ENCODE results near the gene ASTN2.
A peak's percentile ranks its signal among the peaks of the same experiment; 100 is the strongest.

The ASTN2 gene

GRCh38 chr9:116951588-116952435, 463.0 kb downstream of the ASTN2 start:
- H3K27me3 ChIP-seq (replicated peaks; ENCODE audit: control insufficient read depth, insufficient read depth, low read length), result no peaks in the 10 kb centered on the region
- H3K4me3 ChIP-seq (replicated peaks; ENCODE audit: low read depth, low read length), result no peak overlapping the region
- no peaks in the 10 kb centered on the region for H3K36me3 ChIP-seq (ENCODE audit: control insufficient read depth, insufficient read depth, low read length)
- DNase-seq (ENCODE audit: extremely low read depth, insufficient read length), result peak; percentile 78
- TF ChIP-seq CTCF (IDR thresholded peaks at IDR 0.05; ENCODE audit: insufficient read depth, low read length, poor library complexity, severe bottlenecking), result no peak

- no peak overlapping the region for H3K4me3 ChIP-seq (replicated peaks; ENCODE audit: low read depth, low read length)
- H3K27me3 ChIP-seq (replicated peaks; ENCODE audit: control insufficient read depth, insufficient read depth, low read length), result no peaks in the 10 kb centered on the region
- no peak for DNase-seq (ENCODE audit: extremely low read depth, insufficient read length)
- TF ChIP-seq CTCF (IDR thresholded peaks at IDR 0.05; ENCODE audit: insufficient read depth, low read length, poor library complexity, severe bottlenecking), result no peak
- H3K36me3 ChIP-seq (ENCODE audit: control insufficient read depth, insufficient read depth, low read length), result no peaks in the 10 kb centered on the region
Observed at GRCh38 chr9:116945817-116946216, 469.0 kb downstream of the ASTN2 start.

- Histone ChIP-seq H3K36me3 (ENCODE audit: control insufficient read depth, insufficient read depth, low read length) (no peaks in the 10 kb centered on the region), H3K4me3 (replicated peaks; ENCODE audit: low read depth, low read length) (no peak overlapping the region), H3K27me3 (replicated peaks; ENCODE audit: control insufficient read depth, insufficient read depth, low read length) (no peaks in the 10 kb centered on the region)
- no peak for TF ChIP-seq CTCF (IDR thresholded peaks at IDR 0.05; ENCODE audit: insufficient read depth, low read length, poor library complexity, severe bottlenecking)
- DNase-seq (ENCODE audit: extremely low read depth, insufficient read length), result no peak
Observed at GRCh38 chr9:116944714-116945534, 469.9 kb downstream of the ASTN2 start.

- Histone ChIP-seq H3K27me3 (replicated peaks; ENCODE audit: control insufficient read depth, insufficient read depth, low read length) (no peaks in the 10 kb centered on the region), H3K36me3 (ENCODE audit: control insufficient read depth, insufficient read depth, low read length) (no peaks in the 10 kb centered on the region), H3K4me3 (replicated peaks; ENCODE audit: low read depth, low read length) (no peak overlapping the region)
- DNase-seq (ENCODE audit: extremely low read depth, insufficient read length), result peak; percentile 46
- no peak for TF ChIP-seq CTCF (IDR thresholded peaks at IDR 0.05; ENCODE audit: insufficient read depth, low read length, poor library complexity, severe bottlenecking)
Observed at GRCh38 chr9:116943970-116944369, 470.9 kb downstream of the ASTN2 start.

GRCh38 chr9:116942593-116943061, 472.2 kb downstream of the ASTN2 start:
- peak; percentile 3 for TF ChIP-seq CTCF (IDR thresholded peaks at IDR 0.05; ENCODE audit: insufficient read depth, low read length, poor library complexity, severe bottlenecking)
- peak; percentile 49 for DNase-seq (ENCODE audit: extremely low read depth, insufficient read length)
- H3K4me3 ChIP-seq (replicated peaks; ENCODE audit: low read depth, low read length), result no peak overlapping the region
- H3K27me3 ChIP-seq (replicated peaks; ENCODE audit: control insufficient read depth, insufficient read depth, low read length), result no peaks in the 10 kb centered on the region
- no peaks in the 10 kb centered on the region for H3K36me3 ChIP-seq (ENCODE audit: control insufficient read depth, insufficient read depth, low read length)

Data from GM06990 (cell line).